ENCODE measurements around the gene BTG1.
"Not testable (repeated sequence)": the region's sequence is repeated elsewhere in the genome, so short reads cannot be mapped to it uniquely, and the experiment has no call there.

BTG1 gene

DNA sequence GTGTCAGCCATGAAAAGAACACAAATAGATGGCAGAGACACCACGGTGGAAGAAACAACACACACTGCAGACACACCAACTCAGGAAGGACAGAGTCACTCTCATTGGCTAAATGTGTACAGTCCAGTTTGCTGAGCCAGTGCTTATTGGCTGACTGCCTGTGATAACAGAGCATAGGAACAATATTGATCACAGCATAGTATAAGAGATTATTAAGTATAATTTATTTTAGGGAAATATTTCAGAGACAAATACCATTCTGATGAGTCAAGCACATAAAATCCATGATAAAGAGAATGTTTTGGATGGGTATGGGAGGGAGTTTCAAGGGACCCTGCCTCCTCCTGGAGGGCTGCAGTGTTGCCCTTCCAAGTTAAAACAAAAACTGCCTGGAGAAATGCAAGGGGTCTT, 50.9 kb downstream of the BTG1 start:
- DNase-seq: no peak

- DNase-seq: not testable (repeated sequence)
These were observed 51.3 kb downstream of the BTG1 start for GRCh38 chr12:92094301-92094700.
